Posterior cingulate gyrus (tissue), 11 donors: ENCODE measurements around the gene PRR23B.
"Not testable (repeated sequence)": the region's sequence is repeated elsewhere in the genome, so short reads cannot be mapped to it uniquely, and the experiment has no call there.

Experiments
- DNase-seq, 10 donors: peaks; one replicate each; pipeline versions ENCODE4 v3.0.0 to v3.0.0-alpha.2; 2020 to 2021; ENCODE audit warnings: mixed read lengths in 3 of 10
- intact Hi-C: fragments of 100-400 bp; cut with DNase I; formaldehyde crosslinking; loops from one replicate; pipeline ENCODE4 v1.15.1; 2023

PRR23B gene

GRCh38 chr3:139020868-139021234 is at the start of gene PRR23B:
PRR23B (minus strand) TSS chr3:139020926; CDS start chr3:139020661, 265 bp downstream.
- intact Hi-C loops, result no loop called here
- no peak for DNase-seq

DNA sequence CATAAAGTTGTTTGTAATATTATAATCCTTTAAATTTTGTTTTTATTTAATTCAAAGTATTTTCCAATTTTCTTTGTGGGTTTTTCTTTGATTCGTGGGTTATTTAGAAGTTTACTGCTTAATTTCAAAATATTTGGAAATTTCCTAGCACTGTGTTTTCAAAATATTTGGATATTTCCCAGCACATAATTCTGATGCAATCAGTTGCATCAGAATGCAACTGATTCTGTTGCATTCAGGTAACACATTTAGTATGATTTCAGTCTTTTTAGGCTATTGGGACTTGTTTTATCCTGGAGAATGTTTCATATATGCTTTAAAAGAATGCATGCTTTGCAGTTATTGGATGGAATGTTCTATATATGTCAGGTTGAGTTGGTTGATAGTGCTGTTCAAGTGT is 42.2 kb upstream of the PRR23B start:
- intact Hi-C loops, result no loop called here
- no peak for DNase-seq

- intact Hi-C loops, result no loop called here
- no peak for DNase-seq
These were observed 32.3 kb upstream of the PRR23B start for GRCh38 chr3:139052802-139053600.

- intact Hi-C loops, result loop anchor here (10.0 kb wide), 1 partner anchor 520 kb away; no protein-coding TSS in a partner anchor
- DNase-seq, result peak in 2 of 10 donors; percentile 71 to 77
These were observed 23.9 kb upstream of the PRR23B start, which contains the start of gene PRR23C for GRCh38 chr3:139044366-139045210. PRR23C (minus strand) TSS chr3:139044892; CDS start chr3:139044620, 272 bp downstream.

- intact Hi-C loops, result loop anchor here (10.0 kb wide), 1 partner anchor 519 kb away; no protein-coding TSS in a partner anchor
- DNase-seq, result peak in 2 of 10 donors; percentile 67 to 72
These were observed 23.0 kb upstream of the PRR23B start for GRCh38 chr3:139043554-139044365.

DNA sequence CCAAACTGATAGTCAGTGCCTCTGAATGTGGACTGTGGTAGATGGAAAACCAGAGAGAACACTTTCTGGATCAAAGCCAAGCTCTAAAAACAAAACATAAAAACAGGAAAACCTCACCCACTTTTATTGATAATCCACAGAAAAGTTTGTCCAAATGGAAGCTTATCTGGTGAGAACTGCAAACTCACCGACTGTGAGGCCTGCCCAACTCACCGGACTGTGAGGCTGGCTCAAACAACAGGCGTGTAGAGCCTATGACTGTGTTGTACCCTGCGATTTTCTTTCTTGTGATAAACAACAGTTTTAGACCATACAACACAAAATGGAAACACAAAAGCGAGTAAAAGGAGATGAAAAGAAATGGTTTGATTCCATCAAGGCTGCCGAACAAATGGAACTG is 16.8 kb upstream of the PRR23B start:
- no peak for DNase-seq
- intact Hi-C loops, result no loop called here

DNA sequence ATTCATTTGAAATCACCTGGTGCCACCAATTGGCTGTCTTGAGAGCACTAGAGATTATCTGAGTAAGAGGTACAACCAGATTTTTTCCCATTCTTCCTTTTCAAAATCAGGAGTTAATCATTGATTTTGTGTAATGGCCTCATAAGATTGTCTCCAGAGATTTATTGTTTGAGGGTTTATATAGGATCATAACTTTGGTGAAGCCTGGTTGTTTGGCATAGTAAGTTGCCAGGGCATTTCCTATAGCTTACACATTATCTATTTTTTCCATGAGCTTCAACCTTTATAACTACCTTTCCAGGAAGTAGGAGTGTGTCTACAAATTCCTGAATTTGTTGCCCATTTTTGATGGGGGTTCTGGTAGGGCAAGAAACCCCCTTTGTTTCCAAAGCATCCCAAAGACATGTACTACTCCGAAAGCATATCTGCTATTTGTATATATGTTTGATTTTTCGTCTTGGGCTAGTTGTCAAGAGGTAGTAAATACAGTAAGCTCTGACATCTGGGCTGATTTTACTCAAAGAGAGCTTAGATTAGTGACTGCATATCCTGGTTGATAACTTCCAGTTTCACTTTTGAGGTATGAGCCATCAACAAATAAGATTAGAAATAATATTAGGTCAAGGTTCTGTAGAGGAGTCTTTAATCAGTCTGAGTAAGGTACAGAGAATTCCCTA is 11.7 kb upstream of the PRR23B start:
- no peak for DNase-seq
- intact Hi-C loops, result no loop called here

DNA sequence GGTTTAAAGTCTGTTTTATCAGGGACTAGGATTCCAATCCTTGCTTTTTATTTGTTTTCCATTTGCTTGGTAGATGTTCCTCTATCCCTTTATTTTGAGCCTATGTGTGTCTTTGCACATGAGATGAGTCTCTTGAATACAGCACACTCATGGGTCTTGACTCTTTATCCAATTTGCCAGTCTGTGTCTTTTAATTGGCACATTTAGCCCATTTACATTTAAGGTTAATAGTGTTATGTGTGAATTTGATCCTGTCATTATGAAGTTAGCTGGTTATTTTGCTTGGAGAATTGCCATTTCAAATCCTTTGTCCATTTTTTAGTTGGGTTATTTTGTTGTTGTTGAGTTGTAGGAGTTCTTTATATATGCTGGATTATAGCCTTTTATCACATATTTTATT is 9.8 kb upstream of the PRR23B start:
- DNase-seq, intact Hi-C loops: not testable (repeated sequence)

DNA sequence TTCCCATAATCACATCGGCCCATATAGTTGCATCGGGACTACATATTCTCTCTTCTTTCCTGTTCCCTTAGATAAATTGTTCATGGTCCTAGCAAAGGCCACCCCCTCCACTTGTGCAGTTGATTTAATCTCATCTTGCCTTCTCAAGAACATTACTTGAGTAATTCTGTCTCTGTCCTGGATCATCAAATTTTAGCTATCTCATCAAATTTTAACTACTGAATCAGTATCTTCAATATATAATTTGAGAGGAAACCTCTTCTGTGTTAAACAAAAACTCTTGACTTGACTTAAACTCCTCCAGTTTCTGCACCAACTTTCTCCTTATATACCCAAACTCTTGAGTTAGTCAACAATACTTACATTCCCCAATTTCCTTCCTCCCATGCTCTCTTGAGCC is 4.2 kb upstream of the PRR23B start:
- no peak for DNase-seq
- intact Hi-C loops, result no loop called here

DNA sequence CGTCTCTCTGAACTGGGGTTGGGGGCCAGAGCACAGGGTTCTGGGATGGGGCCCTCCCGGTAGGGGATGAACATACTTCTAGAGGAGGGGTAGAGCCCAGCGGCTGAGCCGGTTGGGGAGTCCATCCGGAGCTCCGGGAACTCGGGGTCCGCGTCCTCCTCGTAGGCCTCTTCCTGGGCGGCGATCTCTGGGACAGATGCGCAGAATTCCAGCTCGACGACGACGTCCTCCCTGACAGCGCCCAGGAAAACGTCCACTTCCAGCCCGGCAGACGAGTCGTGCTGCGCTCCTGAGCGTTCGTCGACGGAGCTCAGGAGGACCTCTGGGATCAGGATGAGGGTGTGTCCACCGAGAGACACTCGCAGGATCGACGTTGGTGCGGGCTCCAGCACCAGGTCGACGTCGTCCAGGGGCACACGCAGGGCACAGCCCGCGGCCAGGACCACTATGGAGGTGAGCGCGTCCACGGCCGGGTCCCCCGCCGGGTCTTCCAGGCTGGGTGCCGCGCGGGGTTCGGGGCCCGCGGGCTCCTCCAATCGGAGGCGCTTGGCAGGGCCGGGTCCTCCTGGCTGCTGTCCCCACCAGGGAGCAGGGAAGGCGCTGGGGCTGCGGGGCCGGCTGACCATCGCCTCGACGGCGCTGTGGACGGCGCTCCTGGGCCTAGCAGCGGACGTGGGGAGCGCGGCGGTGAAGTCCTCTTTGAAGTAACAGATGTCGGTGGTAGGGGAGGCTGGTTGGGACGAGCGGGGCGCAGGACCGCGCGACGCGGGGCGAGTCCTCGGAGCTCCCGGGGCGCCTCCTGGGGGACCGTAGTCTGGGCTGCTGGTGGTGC is 474 bp downstream of the PRR23B start:
- DNase-seq, result peak in 2 of 10 donors; percentile 60 to 74
- intact Hi-C loops, result no loop called here

DNA sequence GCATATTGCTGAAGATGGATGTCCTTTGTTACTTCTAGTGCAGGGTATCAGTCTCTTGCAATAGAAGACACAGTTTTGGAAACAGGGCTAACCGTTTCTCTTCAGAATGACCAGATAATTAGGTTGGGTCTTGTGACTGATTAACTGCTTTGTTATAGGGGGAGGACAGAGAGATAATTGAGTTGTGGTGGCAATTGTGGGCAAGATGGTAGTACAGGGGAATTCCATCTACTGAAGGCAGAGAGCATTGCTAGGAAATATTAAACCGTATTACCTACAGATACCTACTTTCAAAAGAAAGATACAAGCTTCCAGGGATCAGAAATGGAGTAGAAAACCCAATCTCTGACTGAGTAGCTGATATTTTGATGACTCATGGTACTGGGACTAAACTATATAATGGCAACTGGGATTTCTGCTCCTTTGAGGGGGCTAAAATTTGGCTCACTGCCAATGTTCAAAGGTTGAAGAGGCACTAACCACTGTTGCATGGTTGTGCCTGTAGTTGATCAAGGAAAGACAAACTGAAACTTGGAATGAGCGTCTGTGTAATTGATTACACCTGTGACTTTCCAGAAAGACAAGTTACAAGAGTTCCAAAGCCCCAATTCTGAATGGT is 4.2 kb downstream of the PRR23B start:
- no peak for DNase-seq
- intact Hi-C loops, result no loop called here

DNA sequence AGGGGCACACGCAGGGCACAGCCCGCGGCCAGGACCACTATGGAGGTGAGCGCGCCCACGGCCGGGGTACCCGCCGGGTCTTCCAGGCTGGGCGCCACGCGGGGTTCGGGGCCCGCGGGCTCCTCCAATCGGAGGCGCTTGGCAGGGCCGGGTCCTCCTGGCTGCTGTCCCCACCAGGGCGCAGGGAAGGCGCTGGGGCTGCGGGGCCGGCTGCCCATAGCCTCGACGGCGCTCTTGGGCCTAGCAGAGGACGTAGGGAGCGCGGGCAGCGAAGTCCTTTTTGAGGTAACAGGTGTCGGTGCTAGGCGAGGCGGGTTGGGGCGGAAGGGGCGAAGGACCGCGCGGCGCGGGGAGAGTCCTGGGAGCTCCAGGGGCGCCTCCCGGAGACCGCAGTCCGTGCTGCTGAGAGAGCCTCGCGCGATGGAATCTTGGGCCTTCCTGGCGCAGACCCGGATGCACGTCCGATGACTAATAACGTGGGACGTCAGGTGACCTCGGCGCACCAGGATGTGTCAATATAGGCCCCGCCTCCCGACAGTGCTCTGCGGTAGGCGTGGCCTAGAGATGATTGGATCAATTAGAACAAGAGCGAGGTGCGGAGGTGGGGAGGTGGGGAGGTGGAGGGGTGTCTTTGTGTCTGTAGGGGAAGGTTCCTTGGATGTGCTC is 14.5 kb downstream of the PRR23B start, which contains the start of gene PRR23A:
PRR23A (minus strand) TSS at position 218 of the 666 bp plus-strand sequence; CDS start at position 218, 0 bp downstream.
- intact Hi-C loops, result no loop called here
- no peak for DNase-seq

DNA sequence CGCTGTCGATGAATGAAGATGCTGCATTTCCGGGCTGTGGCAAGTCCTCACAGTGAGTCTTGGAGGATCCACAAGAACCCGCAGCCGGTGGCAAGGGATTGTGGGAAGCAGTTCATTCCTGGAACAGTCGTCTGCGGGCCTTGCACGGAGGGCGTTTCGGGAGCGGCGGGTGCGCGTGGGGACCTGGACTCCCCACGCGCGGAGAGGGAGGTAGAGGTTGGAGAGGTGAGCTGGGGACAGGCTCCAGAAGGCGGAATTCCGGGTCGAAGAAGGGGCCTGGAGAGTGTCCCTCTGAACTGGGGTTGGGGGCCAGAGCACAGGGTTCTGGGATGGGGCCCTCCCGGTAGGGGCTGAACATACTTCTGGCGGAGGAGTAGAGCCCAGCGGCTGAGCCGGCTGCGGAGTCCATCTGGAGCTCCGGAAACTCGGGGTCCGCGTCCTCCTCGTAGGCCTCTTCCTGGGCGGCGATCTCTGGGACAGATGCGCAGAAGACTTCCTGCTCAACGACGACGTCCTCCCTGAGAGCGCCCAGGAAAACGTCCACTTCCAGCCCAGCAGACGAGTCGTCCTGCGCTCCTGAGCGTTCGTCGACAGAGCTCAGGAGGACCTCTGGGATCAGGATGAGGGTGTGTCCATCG is 15.3 kb downstream of the PRR23B start:
- intact Hi-C loops, result no loop called here

DNA sequence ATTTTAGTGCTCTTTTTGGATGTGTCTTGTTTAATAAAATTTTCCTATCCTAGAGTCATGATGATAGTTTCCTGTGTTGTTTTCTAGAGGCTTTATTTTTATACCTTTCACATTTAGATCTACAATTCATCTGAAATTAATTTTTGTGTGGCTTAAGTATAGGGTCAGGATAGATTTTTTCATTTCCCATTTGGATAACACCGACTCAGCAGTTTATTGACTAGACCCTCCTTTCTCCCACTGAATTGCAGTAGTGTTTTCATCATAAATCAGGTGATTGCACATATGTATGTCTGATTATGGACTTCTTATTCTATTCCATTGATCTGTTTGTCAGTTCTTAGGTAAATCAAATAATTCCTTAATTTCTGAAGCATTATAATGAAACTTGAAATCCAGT is 25.0 kb downstream of the PRR23B start:
- DNase-seq, result no peak

More for the DNA sequence above, 15.3 kb downstream of the PRR23B start:
- DNase-seq, result peak in 1 of 10 donors; percentile 56

GRCh38 chr3:138987181-138987580 is 33.5 kb downstream of the PRR23B start:
- no peak for DNase-seq
- intact Hi-C loops, result no loop called here

More for the DNA sequence above, 25.0 kb downstream of the PRR23B start:
- intact Hi-C loops, result no loop called here

DNA sequence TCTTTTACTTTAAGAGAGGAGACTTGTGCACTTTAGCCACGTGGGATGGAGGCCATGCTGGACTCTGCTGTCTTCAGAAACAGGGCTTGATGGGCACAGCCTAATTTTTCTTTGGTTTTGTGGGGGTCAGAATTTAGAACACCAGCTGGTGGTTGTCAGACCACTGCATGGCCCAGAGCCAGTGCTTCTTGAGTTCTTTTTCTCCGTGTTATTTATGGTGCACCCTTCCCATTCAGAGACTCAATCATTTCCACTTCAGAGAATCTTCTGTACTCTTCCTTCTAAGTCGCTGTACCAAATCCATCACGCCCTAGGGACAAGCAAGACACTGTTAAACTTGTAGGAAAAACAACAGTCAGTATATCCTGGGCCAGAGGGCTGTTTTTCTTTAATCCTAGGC is 34.8 kb downstream of the PRR23B start:
- DNase-seq, result no peak
- intact Hi-C loops, result no loop called here

DNA sequence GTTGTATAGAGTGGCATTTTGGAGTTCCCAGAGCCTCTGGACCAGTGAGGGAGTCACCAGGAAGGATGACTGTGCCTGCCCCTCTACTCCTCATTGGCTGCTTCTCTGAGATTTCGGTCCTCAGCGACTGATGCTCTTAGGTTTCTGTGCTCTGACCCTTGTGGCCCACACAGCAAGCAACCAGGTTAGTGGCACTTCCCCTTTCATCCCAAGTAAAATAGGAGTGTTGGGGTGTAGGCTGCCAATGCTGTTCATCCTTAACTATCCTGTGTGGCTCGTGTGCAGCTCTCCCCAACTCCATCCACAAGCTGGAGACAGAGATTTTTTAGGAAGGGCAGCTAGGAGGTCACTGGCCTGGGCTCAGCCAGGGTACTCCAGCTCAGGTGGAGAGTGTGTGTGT is 35.9 kb downstream of the PRR23B start:
- DNase-seq, result no peak
- intact Hi-C loops, result no loop called here
